HG02885 (cell line): ENCODE data around the gene CDH13.

Source experiments
- ATAC-seq: cut with Tn5 transposase; IDR thresholded peaks from one replicate; pipeline ENCODE4 v1.9.1; 2021; ENCODE audit warnings: mild to moderate bottlenecking; ENCODE audit not compliant: unreplicated experiment, poor library complexity

CDH13 gene

GRCh38 chr16:82626791-82627261 lies at the start of gene CDH13:
Gene CDH13, plus strand, starts transcription at chr16:82626969.
- ATAC-seq: no peak

- ATAC-seq: no peak
Measured at GRCh38 chr16:82580298-82580890, 46.4 kb upstream of the CDH13 start.

- ATAC-seq: no peak
Measured at GRCh38 chr16:82582975-82583374, 43.8 kb upstream of the CDH13 start.

- no peak for ATAC-seq
Measured at GRCh38 chr16:82583422-82583821, 43.3 kb upstream of the CDH13 start.

- no peak for ATAC-seq
Measured at GRCh38 chr16:82584553-82585152, 42.1 kb upstream of the CDH13 start.

- ATAC-seq: no peak
Measured at GRCh38 chr16:82585675-82586074, 41.1 kb upstream of the CDH13 start.

GRCh38 chr16:82586130-82586529 lies 40.6 kb upstream of the CDH13 start:
- no peak for ATAC-seq

- ATAC-seq: no peak
Measured at GRCh38 chr16:82587289-82587688, 39.5 kb upstream of the CDH13 start.

- no peak for ATAC-seq
Measured at GRCh38 chr16:82589407-82589806, 37.4 kb upstream of the CDH13 start.

- no peak for ATAC-seq
Measured at GRCh38 chr16:82594114-82594513, 32.7 kb upstream of the CDH13 start.

GRCh38 chr16:82598771-82599170 lies 28.0 kb upstream of the CDH13 start:
- ATAC-seq: no peak

GRCh38 chr16:82601989-82602640 lies 24.7 kb upstream of the CDH13 start:
- ATAC-seq: no peak

- ATAC-seq: no peak
Measured at GRCh38 chr16:82603784-82604411, 22.9 kb upstream of the CDH13 start.

GRCh38 chr16:82605076-82605475 lies 21.7 kb upstream of the CDH13 start:
- no peak for ATAC-seq

- ATAC-seq: no peak
Measured at GRCh38 chr16:82605863-82606620, 20.7 kb upstream of the CDH13 start.

- no peak for ATAC-seq
Measured at GRCh38 chr16:82609140-82609539, 17.6 kb upstream of the CDH13 start.

- no peak for ATAC-seq
Measured at GRCh38 chr16:82612263-82612662, 14.5 kb upstream of the CDH13 start.

- no peak for ATAC-seq
Measured at GRCh38 chr16:82616356-82616755, 10.4 kb upstream of the CDH13 start.

- no peak for ATAC-seq
Measured at GRCh38 chr16:82621781-82622180, 5.0 kb upstream of the CDH13 start.

- ATAC-seq: no peak
Measured at GRCh38 chr16:82623241-82623640, 3.5 kb upstream of the CDH13 start.
